ENCODE results near the gene AMT. TPM values are rescaled to one million over a fixed set of nuclear protein-coding genes. Genes with fewer than 3 reads are reported as not detected.

AMT gene
- total RNA-seq, 2 donors from 2014 or later = 3.1 to 4.9 TPM

- H3K36me3 Mint-ChIP-seq = no peaks in the 10 kb centered on the region
- no peak for ATAC-seq
- H3K9me3 Mint-ChIP-seq = no peaks in the 10 kb centered on the region
- H3K27ac Mint-ChIP-seq = no peak overlapping the region
- no peak for DNase-seq (ENCODE audit: low spot score in 2 of 2)
These were observed 31.3 kb upstream of the AMT start for GRCh38 chr3:49453621-49454020.

- H3K27ac Mint-ChIP-seq = no peak overlapping the region
- H3K9me3 Mint-ChIP-seq = no peaks in the 10 kb centered on the region
- ATAC-seq = no peak
- no peaks in the 10 kb centered on the region for H3K36me3 Mint-ChIP-seq
- DNase-seq (ENCODE audit: low spot score in 2 of 2) = no peak
These were observed 23.1 kb upstream of the AMT start for GRCh38 chr3:49445391-49445790.

- no peaks in the 10 kb centered on the region for H3K36me3 Mint-ChIP-seq
- DNase-seq (ENCODE audit: low spot score in 2 of 2) (no peak), ATAC-seq (no peak)
- no peaks in the 10 kb centered on the region for H3K9me3 Mint-ChIP-seq
- H3K27ac Mint-ChIP-seq = peak overlapping the region in 1 of 2 donors; percentile 86
These were observed 12.5 kb upstream of the AMT start for GRCh38 chr3:49434731-49435130.

GRCh38 chr3:49428752-49429080 is 6.4 kb upstream of the AMT start:
- H3K36me3 Mint-ChIP-seq = no peaks in the 10 kb centered on the region
- H3K27ac Mint-ChIP-seq = peak overlapping the region; percentile 91 to 99
- ATAC-seq (peak; percentile 0 to 1), DNase-seq (ENCODE audit: low spot score in 2 of 2) (no peak)
- H3K9me3 Mint-ChIP-seq = no peaks in the 10 kb centered on the region

- Mint-ChIP-seq H3K27ac (peak overlapping the region in 1 of 2 donors; percentile 91), H3K9me3 (no peaks in the 10 kb centered on the region), H3K36me3 (no peaks in the 10 kb centered on the region)
- no peak for DNase-seq (ENCODE audit: low spot score in 2 of 2)
- no peak for ATAC-seq
These were observed 5.3 kb upstream of the AMT start for GRCh38 chr3:49427586-49427985.

- no peaks in the 10 kb centered on the region for H3K36me3 Mint-ChIP-seq
- no peak overlapping the region for H3K27ac Mint-ChIP-seq
- no peak for ATAC-seq
- H3K9me3 Mint-ChIP-seq = no peaks in the 10 kb centered on the region
- no peak for DNase-seq (ENCODE audit: low spot score in 2 of 2)
These were observed 2.5 kb upstream of the AMT start for GRCh38 chr3:49424816-49425215.

GRCh38 chr3:49421890-49422378 is 339 bp downstream of the AMT start:
- ATAC-seq (no peak), DNase-seq (ENCODE audit: low spot score in 2 of 2) (no peak)

GRCh38 chr3:49417516-49418120 is 4.7 kb downstream of the AMT start:
- peaks cover 17 to 20% of the 10 kb centered on the region in 2 donors for H3K36me3 Mint-ChIP-seq
- ATAC-seq (no peak), DNase-seq (ENCODE audit: low spot score in 2 of 2) (no peak)
- H3K9me3 Mint-ChIP-seq = no peaks in the 10 kb centered on the region
- peak overlapping the region; percentile 39 to 42 for H3K27ac Mint-ChIP-seq

More at GRCh38 chr3:49421890-49422378, 339 bp downstream of the AMT start:
- Mint-ChIP-seq H3K9me3 (no peaks in the 10 kb centered on the region), H3K27ac (no peak overlapping the region), H3K36me3 (no peaks in the 10 kb centered on the region)

GRCh38 chr3:49416867-49417266 is 5.4 kb downstream of the AMT start:
- Mint-ChIP-seq H3K27ac (peak overlapping the region; percentile 93 to 95), H3K9me3 (no peaks in the 10 kb centered on the region), H3K36me3 (peaks cover 20 to 21% of the 10 kb centered on the region in 2 donors)
- no peak for ATAC-seq
- no peak for DNase-seq (ENCODE audit: low spot score in 2 of 2)

- H3K36me3 Mint-ChIP-seq = peaks cover 21 to 22% of the 10 kb centered on the region in 2 donors
- ATAC-seq (peak; percentile 5 to 22), DNase-seq (ENCODE audit: low spot score in 2 of 2) (peak in 1 of 2 donors; percentile 46)
- no peaks in the 10 kb centered on the region for H3K9me3 Mint-ChIP-seq
- H3K27ac Mint-ChIP-seq = peak overlapping the region; percentile 93 to 95
These were observed 6.2 kb downstream of the AMT start for GRCh38 chr3:49415931-49416601.

GRCh38 chr3:49414753-49415152 is 7.5 kb downstream of the AMT start:
- Mint-ChIP-seq H3K27ac (peak overlapping the region; percentile 60 to 93), H3K9me3 (no peaks in the 10 kb centered on the region), H3K36me3 (peaks cover 32 to 35% of the 10 kb centered on the region in 2 donors)
- ATAC-seq = no peak
- no peak for DNase-seq (ENCODE audit: low spot score in 2 of 2)

- peaks cover 32 to 35% of the 10 kb centered on the region in 2 donors for H3K36me3 Mint-ChIP-seq
- no peaks in the 10 kb centered on the region for H3K9me3 Mint-ChIP-seq
- no peak for DNase-seq (ENCODE audit: low spot score in 2 of 2)
- H3K27ac Mint-ChIP-seq = peak overlapping the region; percentile 93 to 98
- ATAC-seq = no peak
These were observed 8.9 kb downstream of the AMT start for GRCh38 chr3:49413338-49413734.

- Mint-ChIP-seq H3K27ac (peak overlapping the region; percentile 93 to 98), H3K36me3 (peaks cover 32 to 35% of the 10 kb centered on the region in 2 donors), H3K9me3 (no peaks in the 10 kb centered on the region)
- ATAC-seq (no peak), DNase-seq (ENCODE audit: low spot score in 2 of 2) (no peak)
These were observed 9.5 kb downstream of the AMT start for GRCh38 chr3:49412632-49413337.

- Mint-ChIP-seq H3K36me3 (peaks cover 32 to 35% of the 10 kb centered on the region in 2 donors), H3K27ac (peak within 1 kb of the TSS; percentile 93 to 98), H3K9me3 (no peaks in the 10 kb centered on the region)
- DNase-seq (ENCODE audit: low spot score in 2 of 2) = peak; percentile 98 to 99
- peak; percentile 85 to 88 for ATAC-seq
These were observed 10.2 kb downstream of the AMT start, which contains the start of the genes RHOA and TCTA for GRCh38 chr3:49411968-49412631. Gene RHOA, minus strand, starts transcription at chr3:49411976. Its CDS starts 36,387 bp downstream, at chr3:49375589. Gene TCTA, plus strand, starts transcription at chr3:49412423. Its CDS starts 4 bp downstream, at chr3:49412427.

GRCh38 chr3:49411535-49411967 is 10.7 kb downstream of the AMT start:
- peak overlapping the region; percentile 87 to 93 for H3K27ac Mint-ChIP-seq
- peaks cover 31 to 35% of the 10 kb centered on the region in 2 donors for H3K36me3 Mint-ChIP-seq
- DNase-seq (ENCODE audit: low spot score in 2 of 2) (peak in 1 of 2 donors; percentile 61), ATAC-seq (peak; percentile 25 to 27)
- H3K9me3 Mint-ChIP-seq = no peaks in the 10 kb centered on the region

GRCh38 chr3:49410846-49411534 is 11.3 kb downstream of the AMT start:
- DNase-seq (ENCODE audit: low spot score in 2 of 2) = no peak
- ATAC-seq = no peak
- Mint-ChIP-seq H3K9me3 (no peaks in the 10 kb centered on the region), H3K27ac (peak overlapping the region; percentile 93 to 97), H3K36me3 (peaks cover 25 to 30% of the 10 kb centered on the region in 2 donors)
